GM18505 (cell line): ENCODE measurements around the gene SHH.

Experiments
- ATAC-seq: cut with Tn5 transposase; IDR thresholded peaks from one replicate; pipeline ENCODE4 v1.9.1; 2021; ENCODE audit not compliant: unreplicated experiment
- POLR2A ChIP-seq: IDR thresholded peaks from 4 replicates; pipeline ENCODE4 v1.6.1; 2011; ENCODE audit warnings: borderline replicate concordance; ENCODE audit not compliant: insufficient read depth, insufficient read length; ENCODE audit errors: extremely low read depth

The SHH gene

GRCh38 chr7:155778349-155778748 lies 33.9 kb downstream of the SHH start:
- no peak for ATAC-seq
- no peak for TF ChIP-seq POLR2A

DNA sequence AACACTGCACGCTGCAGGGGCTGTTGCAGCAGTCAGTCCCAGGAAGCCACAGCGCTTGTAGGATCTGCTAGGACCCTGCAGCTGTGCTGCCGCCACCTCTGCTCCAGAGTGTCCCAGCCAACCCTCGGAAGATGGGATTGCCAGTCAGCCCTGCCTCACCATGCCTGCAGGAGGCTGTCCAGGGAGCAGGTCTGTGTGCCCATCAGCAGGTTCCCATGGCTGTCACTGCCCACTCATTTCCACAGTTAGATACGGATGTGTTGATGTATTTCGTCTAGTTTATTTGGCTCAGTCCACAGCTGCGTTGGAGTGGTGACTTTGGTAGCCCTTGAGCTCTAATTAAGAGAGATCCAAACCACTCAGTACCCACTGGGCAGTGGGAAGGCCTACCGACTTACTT lies 35.7 kb downstream of the SHH start:
- no peak for TF ChIP-seq POLR2A
- no peak for ATAC-seq

DNA sequence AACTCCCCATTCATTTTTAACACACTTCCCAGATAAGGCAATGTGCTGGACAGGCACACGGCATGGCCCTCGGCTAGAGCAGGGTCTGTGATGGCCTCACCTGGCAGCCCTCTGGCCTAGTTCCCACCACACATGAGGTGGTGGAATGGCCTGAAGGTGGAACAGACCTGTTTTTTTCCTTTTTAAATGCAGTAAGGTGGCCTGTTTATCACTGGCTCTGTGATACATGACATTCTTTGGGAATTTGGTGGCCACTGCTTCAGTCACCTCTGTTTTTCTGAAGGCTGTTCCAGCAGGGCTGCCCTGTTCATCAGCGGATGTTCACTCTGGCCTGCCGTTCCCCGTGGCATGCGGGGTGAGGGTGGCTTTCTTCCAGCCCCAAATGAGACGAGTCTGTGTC lies 36.6 kb downstream of the SHH start:
- ATAC-seq: no peak
- TF ChIP-seq POLR2A: no peak

GRCh38 chr7:155774947-155775346 lies 37.3 kb downstream of the SHH start:
- ATAC-seq: no peak
- no peak for TF ChIP-seq POLR2A

DNA sequence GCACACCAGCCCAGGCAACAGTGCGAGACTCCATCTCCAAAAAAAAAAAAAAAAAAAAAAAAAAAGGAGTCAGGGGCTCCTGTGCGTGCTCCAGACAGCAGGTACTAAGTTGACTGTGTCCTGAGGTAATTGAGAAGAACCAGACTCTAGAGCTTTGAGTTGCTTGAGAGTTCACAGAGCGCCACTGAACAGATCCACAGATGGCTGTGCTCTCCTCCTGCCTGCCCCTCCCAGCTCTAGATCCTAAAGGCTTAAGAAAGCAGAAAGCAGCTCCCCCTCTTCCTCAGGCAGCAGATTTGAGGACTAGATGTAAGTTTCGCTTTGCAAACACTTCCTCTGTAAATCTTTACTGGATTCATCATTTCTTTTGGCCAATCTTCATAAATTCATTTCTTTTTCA lies 38.7 kb downstream of the SHH start:
- ATAC-seq: no peak
- no peak for TF ChIP-seq POLR2A

- ATAC-seq: no peak
- no peak for TF ChIP-seq POLR2A
Observed at GRCh38 chr7:155770241-155770640, 42.0 kb downstream of the SHH start.

- no peak for ATAC-seq
- TF ChIP-seq POLR2A: no peak
Observed at GRCh38 chr7:155769701-155770100, 42.6 kb downstream of the SHH start.

- no peak for ATAC-seq
- no peak for TF ChIP-seq POLR2A
Observed at GRCh38 chr7:155766966-155767916, 45.0 kb downstream of the SHH start.

- TF ChIP-seq POLR2A: no peak
- no peak for ATAC-seq
Observed at GRCh38 chr7:155766386-155766785, 45.9 kb downstream of the SHH start.

DNA sequence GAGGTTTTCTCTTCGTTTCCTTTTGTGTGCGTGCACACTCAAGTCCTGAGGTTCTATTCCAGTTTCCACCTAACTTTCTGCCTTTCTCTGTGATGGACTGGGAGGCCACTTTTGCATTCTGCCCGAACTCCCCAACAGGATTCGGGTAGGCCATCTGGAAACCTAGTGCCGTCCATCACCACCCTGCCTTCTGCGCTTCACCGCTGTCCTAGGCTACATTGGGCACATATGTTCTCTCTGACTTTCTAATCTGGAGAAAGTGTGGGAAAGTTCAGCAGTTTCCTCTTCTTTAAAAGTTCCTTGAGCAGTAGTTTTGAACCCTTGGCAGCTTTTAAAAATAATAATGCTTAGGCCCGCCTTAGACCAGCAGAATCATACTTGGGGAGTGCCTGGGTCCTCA lies 46.8 kb downstream of the SHH start:
- no peak for ATAC-seq
- TF ChIP-seq POLR2A: no peak

DNA sequence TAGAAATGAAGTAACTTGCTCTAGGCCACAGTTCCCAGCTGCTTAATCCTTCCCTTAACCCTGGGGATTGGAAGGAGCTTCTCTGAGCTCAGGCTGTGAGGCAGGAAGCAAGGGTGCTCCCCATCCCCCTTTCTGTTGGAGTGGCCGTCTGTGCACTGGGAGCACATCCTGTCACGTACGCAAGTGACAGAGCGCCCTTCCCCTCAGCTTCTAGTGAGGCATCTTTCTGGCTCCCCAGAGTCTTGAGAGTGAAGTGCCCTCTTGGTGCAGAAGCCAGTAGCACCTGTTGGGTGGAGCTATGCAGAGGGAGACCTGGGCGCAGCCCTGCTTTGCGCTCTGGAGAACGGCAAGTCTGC lies 47.8 kb downstream of the SHH start:
- TF ChIP-seq POLR2A: no peak
- peak; percentile 60 for ATAC-seq

DNA sequence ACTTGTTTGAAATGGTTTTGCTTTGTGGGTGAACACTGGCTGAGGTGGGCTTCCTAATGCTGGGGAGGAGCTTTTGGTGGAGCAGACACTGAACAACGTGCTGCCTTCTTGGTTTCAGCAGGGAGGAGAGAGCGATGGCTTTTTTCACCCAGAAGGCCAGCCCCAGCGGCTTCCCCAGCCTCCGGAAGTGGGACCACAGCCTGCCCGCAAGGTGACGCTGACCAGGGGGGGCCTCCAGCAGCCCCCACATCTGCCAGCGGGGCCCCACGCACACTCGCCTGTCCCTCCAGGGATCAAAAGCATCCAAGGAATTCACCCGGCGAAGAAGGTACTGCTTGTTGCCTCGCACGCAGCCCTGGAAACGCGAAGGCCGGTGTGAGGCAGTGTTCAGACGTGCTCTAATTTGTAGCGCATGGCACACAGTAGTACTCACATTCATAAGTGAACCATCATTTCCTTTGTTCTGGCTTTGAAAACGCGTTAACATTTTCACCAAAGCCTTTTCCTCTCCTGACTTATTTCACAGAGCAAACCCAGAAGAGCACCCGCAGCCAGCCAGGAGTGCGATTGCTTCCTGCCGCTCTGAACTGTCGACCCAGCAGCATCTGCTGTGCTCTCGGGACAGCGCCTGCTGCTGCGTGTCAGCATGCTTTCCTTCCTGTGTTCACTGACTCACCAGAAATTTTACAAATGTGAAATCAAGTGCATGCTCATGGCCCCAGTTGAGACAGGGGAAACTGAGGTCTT lies 48.4 kb downstream of the SHH start:
- no peak for TF ChIP-seq POLR2A
- ATAC-seq: peak; percentile 71

DNA sequence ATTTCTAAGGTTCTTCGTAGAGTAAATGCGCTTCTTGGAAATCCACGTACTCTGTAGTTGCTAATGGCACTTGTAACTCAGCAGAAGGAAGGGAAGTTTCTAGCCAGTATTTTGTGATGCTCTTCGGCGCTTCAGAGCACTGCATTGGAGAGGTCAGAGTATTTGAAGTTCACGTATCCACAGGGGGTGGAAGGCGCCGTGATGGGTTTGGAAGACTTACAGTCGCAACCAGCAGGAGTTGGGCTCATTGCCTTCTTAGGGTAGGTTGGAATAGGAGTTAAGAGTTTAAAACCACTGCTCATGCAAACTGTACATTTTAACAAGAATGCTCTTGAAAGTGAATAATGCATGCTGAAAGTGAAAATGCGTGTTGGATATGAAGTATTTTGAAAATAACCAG lies 49.1 kb downstream of the SHH start:
- no peak for TF ChIP-seq POLR2A
- ATAC-seq: no peak

DNA sequence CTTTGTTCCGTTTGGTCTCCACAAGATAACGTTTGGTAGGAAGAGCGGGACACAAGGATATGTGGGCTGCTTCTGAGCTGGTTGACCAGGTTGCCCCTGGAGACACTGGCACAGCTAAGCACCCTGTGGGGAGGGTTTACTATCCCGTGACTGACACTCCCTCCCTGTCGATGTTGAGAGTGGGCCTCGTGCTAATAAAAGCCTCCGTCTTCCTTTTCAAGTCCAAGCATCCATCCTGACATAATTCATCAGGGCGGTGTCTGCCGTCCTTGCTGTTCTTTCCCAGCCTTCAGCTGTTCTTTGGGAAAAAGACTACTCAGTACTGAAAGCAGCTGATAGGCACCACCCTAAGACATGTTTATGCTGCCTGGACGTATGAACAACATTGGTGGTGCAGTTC lies 49.6 kb downstream of the SHH start:
- no peak for ATAC-seq

More for the DNA sequence above, 49.6 kb downstream of the SHH start:
- no peak for TF ChIP-seq POLR2A
